HG03521 (cell line): ENCODE data around the gene CDC42BPG.

Experiments used
- ATAC-seq: cut with Tn5 transposase; IDR thresholded peaks from one replicate; pipeline ENCODE4 v1.9.1; 2021; ENCODE audit warnings: mild to moderate bottlenecking, moderate library complexity; ENCODE audit not compliant: unreplicated experiment

Gene CDC42BPG

GRCh38 chr11:64844330-64845128 lies at the start of gene CDC42BPG:
CDC42BPG (minus strand) TSS chr11:64844653; CDS start chr11:64844569, 84 bp downstream.
- ATAC-seq = no peak

GRCh38 chr11:64893194-64894069 lies 49.0 kb upstream of the CDC42BPG start:
- ATAC-seq = no peak

- ATAC-seq = no peak
Measured at GRCh38 chr11:64892838-64893193, 48.4 kb upstream of the CDC42BPG start.

GRCh38 chr11:64892411-64892831 lies 48.0 kb upstream of the CDC42BPG start:
- no peak for ATAC-seq

- no peak for ATAC-seq
Measured at GRCh38 chr11:64891880-64892279, 47.4 kb upstream of the CDC42BPG start.

GRCh38 chr11:64891215-64891848 lies 46.9 kb upstream of the CDC42BPG start:
- no peak for ATAC-seq

- ATAC-seq = no peak
Measured at GRCh38 chr11:64890522-64890939, 46.1 kb upstream of the CDC42BPG start.

- ATAC-seq = no peak
Measured at GRCh38 chr11:64888729-64889511, 44.5 kb upstream of the CDC42BPG start.

GRCh38 chr11:64888406-64888728 lies 43.9 kb upstream of the CDC42BPG start:
- ATAC-seq = no peak

- peak; percentile 52 for ATAC-seq
Measured at GRCh38 chr11:64887757-64888405, 43.4 kb upstream of the CDC42BPG start.

- ATAC-seq = no peak
Measured at GRCh38 chr11:64887234-64887756, 42.8 kb upstream of the CDC42BPG start.

- no peak for ATAC-seq
Measured at GRCh38 chr11:64885367-64886286, 41.2 kb upstream of the CDC42BPG start.

GRCh38 chr11:64884019-64884418 lies 39.6 kb upstream of the CDC42BPG start:
- no peak for ATAC-seq

GRCh38 chr11:64883575-64883974 lies 39.1 kb upstream of the CDC42BPG start:
- ATAC-seq = no peak

GRCh38 chr11:64882243-64882642 lies 37.8 kb upstream of the CDC42BPG start:
- no peak for ATAC-seq

GRCh38 chr11:64881476-64881875 lies 37.0 kb upstream of the CDC42BPG start:
- ATAC-seq = no peak

GRCh38 chr11:64880240-64881001 lies 36.0 kb upstream of the CDC42BPG start:
- no peak for ATAC-seq

- ATAC-seq = no peak
Measured at GRCh38 chr11:64879244-64879900, 34.9 kb upstream of the CDC42BPG start.
